ENCODE measurements around the gene CNKSR2. TPM values are rescaled to one million over a fixed set of nuclear protein-coding genes. Genes with fewer than 3 reads are reported as not detected.
A peak's percentile ranks its signal among the peaks of the same experiment; 100 is the strongest.
"Not testable (repeated sequence)": the region's sequence is repeated elsewhere in the genome, so short reads cannot be mapped to it uniquely, and the experiment has no call there.

Gene CNKSR2
- total RNA-seq, 4 donors from 2014 or later = 1.2 to 5.0 (median 2.7) TPM; not detected in 1

DNA sequence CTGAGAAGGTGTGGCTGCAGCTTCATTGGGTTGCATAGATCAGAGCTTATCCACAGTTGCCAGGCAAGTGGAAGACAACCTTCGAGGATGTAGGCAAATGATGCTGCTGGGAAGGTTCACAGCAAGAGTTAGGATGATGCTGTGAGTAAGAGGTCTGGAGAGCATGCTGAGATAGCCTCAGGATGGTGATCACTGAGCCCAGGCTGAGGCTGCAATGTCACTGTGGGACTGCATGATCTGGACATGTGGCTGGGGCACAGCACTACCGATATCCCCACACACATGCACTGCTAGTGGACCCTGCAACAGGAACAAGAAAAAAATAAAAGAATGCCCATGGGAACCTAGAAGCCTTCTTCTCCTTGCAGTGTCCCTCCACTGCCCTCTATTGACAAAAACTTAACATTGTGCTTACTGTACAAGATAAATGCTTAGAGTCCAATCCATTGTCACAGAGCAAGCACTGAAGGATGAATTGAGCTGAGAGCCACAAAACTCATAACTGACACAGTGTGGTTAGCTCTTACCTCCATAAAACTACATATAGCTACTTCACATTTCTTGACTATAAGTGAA is 105.6 kb downstream of the CNKSR2 start:
- Histone ChIP-seq H3K27me3 (no peaks in the 10 kb centered on the region), H3K4me3 (no peak overlapping the region), H3K27ac (no peak overlapping the region), H3K4me1 (no peaks in the 10 kb centered on the region), H3K9me3 (no peaks in the 10 kb centered on the region), H3K36me3 (no peaks in the 10 kb centered on the region)
- TF ChIP-seq CTCF (IDR thresholded peaks at IDR 0.05) (peak in 3 of 6 experiments; percentile 42 to 49 (median 48)), POLR2A (IDR thresholded peaks at IDR 0.05) (no peak)
- no peak for DNase-seq

DNA sequence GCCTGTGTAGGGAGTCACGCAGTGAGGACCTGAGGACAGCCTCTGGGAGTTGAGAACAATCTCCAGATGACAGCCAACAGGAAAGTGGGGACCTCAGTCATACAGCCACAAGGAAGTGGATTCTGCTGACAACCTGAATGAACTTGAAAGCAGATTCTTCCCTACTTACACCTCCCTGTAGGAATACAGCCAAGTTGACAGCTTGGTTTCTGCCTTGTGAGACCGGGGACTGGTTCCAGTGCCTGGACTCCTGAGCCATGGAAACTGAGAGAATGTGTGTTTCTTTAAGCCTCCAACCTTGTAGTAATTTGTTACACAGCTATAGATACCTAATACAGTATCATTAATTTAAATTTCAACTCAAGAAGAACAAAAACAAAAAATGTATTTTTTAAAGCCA is 107.5 kb downstream of the CNKSR2 start:
- TF ChIP-seq CTCF (IDR thresholded peaks at IDR 0.05) = no peak
- TF ChIP-seq POLR2A (IDR thresholded peaks at IDR 0.05) = no peak
- Histone ChIP-seq H3K9me3 (no peaks in the 10 kb centered on the region), H3K27me3 (no peaks in the 10 kb centered on the region), H3K36me3 (no peaks in the 10 kb centered on the region), H3K27ac (no peak overlapping the region), H3K4me3 (no peak overlapping the region), H3K4me1 (no peaks in the 10 kb centered on the region)
- no peak for DNase-seq

- not testable (repeated sequence) for H3K27me3 ChIP-seq, DNase-seq, H3K36me3 ChIP-seq, H3K4me3 ChIP-seq, H3K4me1 ChIP-seq, H3K9me3 ChIP-seq, H3K27ac ChIP-seq
These were observed 109.8 kb downstream of the CNKSR2 start for GRCh38 chrX:21484051-21484450.

- no peak overlapping the region for H3K27ac ChIP-seq
- no peaks in the 10 kb centered on the region for H3K27me3 ChIP-seq
- no peaks in the 10 kb centered on the region for H3K4me1 ChIP-seq
- DNase-seq = no peak
- no peaks in the 10 kb centered on the region for H3K9me3 ChIP-seq
- no peak overlapping the region for H3K4me3 ChIP-seq
- TF ChIP-seq CTCF (IDR thresholded peaks at IDR 0.05) (no peak), POLR2A (IDR thresholded peaks at IDR 0.05) (no peak)
- no peaks in the 10 kb centered on the region for H3K36me3 ChIP-seq
These were observed 113.6 kb downstream of the CNKSR2 start for GRCh38 chrX:21487832-21488231.

- Histone ChIP-seq H3K27ac (no peak overlapping the region), H3K27me3 (no peaks in the 10 kb centered on the region), H3K4me3 (no peak overlapping the region), H3K4me1 (no peaks in the 10 kb centered on the region), H3K36me3 (no peaks in the 10 kb centered on the region), H3K9me3 (no peaks in the 10 kb centered on the region)
- TF ChIP-seq POLR2A (IDR thresholded peaks at IDR 0.05) = no peak
- no peak for TF ChIP-seq CTCF (IDR thresholded peaks at IDR 0.05)
- DNase-seq = no peak
These were observed 116.1 kb downstream of the CNKSR2 start for GRCh38 chrX:21490341-21490740.

DNA sequence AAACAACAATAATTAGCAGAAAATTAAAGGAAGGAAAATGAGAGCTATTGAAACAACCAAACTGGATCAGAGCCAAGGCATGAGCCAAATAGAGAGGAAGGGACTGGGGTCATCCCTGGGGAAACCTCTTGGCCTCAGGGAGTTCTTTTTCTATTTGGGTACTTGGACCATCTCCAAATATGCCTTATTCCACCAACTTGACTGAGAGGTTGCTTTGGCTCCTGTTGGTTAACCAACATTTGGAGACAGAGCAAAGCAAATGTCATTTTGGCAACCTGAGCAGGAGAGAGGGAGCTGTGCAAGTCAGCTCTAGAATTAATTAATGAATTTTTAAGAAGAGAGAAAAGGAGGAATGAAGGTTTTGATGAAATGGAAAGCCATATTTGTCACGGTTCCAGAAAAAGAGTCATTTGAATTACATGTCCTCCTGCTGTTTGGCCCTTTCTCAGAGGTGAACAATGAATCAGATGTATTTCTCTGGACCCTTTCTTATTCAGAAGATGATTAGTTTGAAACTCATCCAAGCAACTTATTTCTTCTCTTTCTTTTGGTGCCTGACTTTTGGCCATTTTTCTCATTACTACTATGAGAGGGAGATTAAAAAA is 119.1 kb downstream of the CNKSR2 start:
- no peak for TF ChIP-seq POLR2A (IDR thresholded peaks at IDR 0.05)
- no peak for TF ChIP-seq CTCF (IDR thresholded peaks at IDR 0.05)
- Histone ChIP-seq H3K36me3 (no peaks in the 10 kb centered on the region), H3K4me1 (no peaks in the 10 kb centered on the region), H3K4me3 (no peak overlapping the region), H3K27me3 (no peaks in the 10 kb centered on the region), H3K27ac (no peak overlapping the region), H3K9me3 (no peaks in the 10 kb centered on the region)
- DNase-seq = no peak

Measured in Peyer's patch (tissue), 4 donors.